ENCODE measurements around the gene FRMPD4.

Gene FRMPD4

DNA sequence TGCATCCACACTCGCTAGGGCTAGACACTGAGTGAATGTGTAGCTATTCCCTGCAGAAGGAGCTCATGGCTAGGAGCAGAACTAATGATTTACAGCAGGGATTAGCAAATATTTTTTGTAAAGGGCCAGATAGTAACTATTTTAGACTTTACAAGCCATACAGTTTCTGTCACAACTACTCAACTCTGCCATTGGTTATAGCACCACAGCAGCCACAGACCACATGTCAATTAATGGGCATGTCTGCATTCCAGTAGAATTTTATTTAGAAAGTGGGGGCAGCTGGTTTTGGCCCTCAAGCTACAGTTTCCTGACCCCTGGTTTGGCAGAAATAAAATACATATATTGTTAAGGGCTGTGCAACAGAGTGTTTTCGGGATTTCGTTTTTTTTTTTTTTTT is 192.6 kb downstream of the FRMPD4 start:
- Histone ChIP-seq H3K9me3 (ENCODE audit: low read length) (no peaks in the 10 kb centered on the region), H3K4me2 (ENCODE audit: low read length) (no peak overlapping the region), H3K36me3 (ENCODE audit: insufficient read depth, low read length) (no peaks in the 10 kb centered on the region), H3F3A (ENCODE audit: insufficient read depth, low read length) (no peaks in the 10 kb centered on the region), H3K9me2 (ENCODE audit: low read depth, low read length) (no peaks in the 10 kb centered on the region), H4K20me1 (ENCODE audit: insufficient read depth, low read length) (no peaks in the 10 kb centered on the region), H3K9ac (ENCODE audit: low read length) (no peak overlapping the region), H3K27ac (ENCODE audit: low read depth, low read length, poor library complexity, severe bottlenecking) (no peak overlapping the region), H3K79me2 (ENCODE audit: insufficient read depth, low read length) (no peaks in the 10 kb centered on the region), H3K27me3 (ENCODE audit: insufficient read depth, low read length) (no peaks in the 10 kb centered on the region), H3K4me3 (ENCODE audit: low read depth, low read length, poor library complexity, severe bottlenecking) (no peak overlapping the region), H3K4me1 (ENCODE audit: insufficient read depth, low read length, severe bottlenecking) (no peaks in the 10 kb centered on the region), H2AFZ (ENCODE audit: low read length) (no peak overlapping the region)
- TF ChIP-seq EZH2 (IDR thresholded peaks at IDR 0.05; ENCODE audit: borderline replicate concordance, low read length), result no peak
- no peak for TF ChIP-seq CTCF (IDR thresholded peaks at IDR 0.05; ENCODE audit: low read length)

DNA sequence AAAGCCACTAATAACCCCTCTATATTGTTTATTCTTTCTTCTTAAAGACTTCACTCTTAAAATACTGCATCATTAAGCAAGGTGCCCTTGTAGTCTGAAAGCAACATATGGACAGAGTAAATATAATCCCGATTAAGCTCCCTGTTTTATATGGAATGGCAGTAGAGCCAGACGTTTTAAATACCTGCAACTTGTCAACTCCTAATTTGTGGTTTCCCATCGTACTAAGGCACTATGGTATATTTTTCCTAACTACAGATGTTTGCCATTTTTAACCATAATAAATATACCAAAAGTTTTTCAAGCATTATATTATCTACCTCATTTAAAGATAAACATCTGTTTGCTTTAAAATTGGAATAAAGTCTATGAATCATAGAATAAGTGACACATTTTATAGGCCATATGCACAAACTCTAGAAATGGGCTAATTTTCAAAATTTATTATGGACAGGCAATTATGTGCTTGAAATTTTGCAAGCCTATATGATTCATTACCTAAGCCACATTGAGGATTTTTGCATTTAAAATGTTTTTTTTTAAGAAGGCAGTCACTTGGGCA is 194.6 kb downstream of the FRMPD4 start:
- TF ChIP-seq EZH2 (IDR thresholded peaks at IDR 0.05; ENCODE audit: borderline replicate concordance, low read length) (no peak), CTCF (IDR thresholded peaks at IDR 0.05; ENCODE audit: low read length) (no peak)
- H3K9me2 ChIP-seq (ENCODE audit: low read depth, low read length), result no peaks in the 10 kb centered on the region
- H4K20me1 ChIP-seq (ENCODE audit: insufficient read depth, low read length), result no peaks in the 10 kb centered on the region
- H3K4me2 ChIP-seq (ENCODE audit: low read length), result no peak overlapping the region
- H3K79me2 ChIP-seq (ENCODE audit: insufficient read depth, low read length), result no peaks in the 10 kb centered on the region
- no peaks in the 10 kb centered on the region for H3K36me3 ChIP-seq (ENCODE audit: insufficient read depth, low read length)
- no peak overlapping the region for H3K27ac ChIP-seq (ENCODE audit: low read depth, low read length, poor library complexity, severe bottlenecking)
- no peaks in the 10 kb centered on the region for H3K4me1 ChIP-seq (ENCODE audit: insufficient read depth, low read length, severe bottlenecking)
- H3K27me3 ChIP-seq (ENCODE audit: insufficient read depth, low read length), result no peaks in the 10 kb centered on the region
- no peaks in the 10 kb centered on the region for H3F3A ChIP-seq (ENCODE audit: insufficient read depth, low read length)
- H3K9ac ChIP-seq (ENCODE audit: low read length), result no peak overlapping the region
- H3K9me3 ChIP-seq (ENCODE audit: low read length), result no peaks in the 10 kb centered on the region
- H3K4me3 ChIP-seq (ENCODE audit: low read depth, low read length, poor library complexity, severe bottlenecking), result no peak overlapping the region
- no peak overlapping the region for H2AFZ ChIP-seq (ENCODE audit: low read length)

DNA sequence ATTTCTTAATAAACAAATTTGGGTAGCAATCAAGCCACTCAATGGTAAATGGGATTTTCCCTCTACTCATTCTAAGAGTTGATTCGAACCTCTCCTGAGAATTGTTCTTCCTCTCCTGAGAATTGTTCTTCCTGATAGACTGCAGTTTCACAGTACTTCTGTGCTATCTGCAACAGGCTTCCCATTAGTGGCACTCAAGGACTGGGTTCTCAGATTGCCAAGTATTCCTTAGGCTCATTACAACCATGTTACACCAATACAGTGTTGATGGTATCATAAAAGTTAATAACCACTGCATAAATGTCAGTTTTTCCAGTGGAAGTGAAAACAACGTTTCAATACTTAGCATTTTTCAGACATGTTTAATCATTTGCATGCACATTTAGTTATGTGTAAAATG is 201.6 kb downstream of the FRMPD4 start:
- H2AFZ ChIP-seq (ENCODE audit: low read length), result no peak overlapping the region
- no peak for TF ChIP-seq CTCF (IDR thresholded peaks at IDR 0.05; ENCODE audit: low read length)
- TF ChIP-seq EZH2 (IDR thresholded peaks at IDR 0.05; ENCODE audit: borderline replicate concordance, low read length), result no peak
- H3K9me3 ChIP-seq (ENCODE audit: low read length), result no peaks in the 10 kb centered on the region
- no peaks in the 10 kb centered on the region for H3K79me2 ChIP-seq (ENCODE audit: insufficient read depth, low read length)
- no peaks in the 10 kb centered on the region for H3K4me1 ChIP-seq (ENCODE audit: insufficient read depth, low read length, severe bottlenecking)
- H3K4me3 ChIP-seq (ENCODE audit: low read depth, low read length, poor library complexity, severe bottlenecking), result no peak overlapping the region
- no peaks in the 10 kb centered on the region for H3K36me3 ChIP-seq (ENCODE audit: insufficient read depth, low read length)
- H3K27me3 ChIP-seq (ENCODE audit: insufficient read depth, low read length), result no peaks in the 10 kb centered on the region
- no peaks in the 10 kb centered on the region for H3F3A ChIP-seq (ENCODE audit: insufficient read depth, low read length)
- H3K27ac ChIP-seq (ENCODE audit: low read depth, low read length, poor library complexity, severe bottlenecking), result no peak overlapping the region
- H3K9ac ChIP-seq (ENCODE audit: low read length), result no peak overlapping the region
- no peaks in the 10 kb centered on the region for H4K20me1 ChIP-seq (ENCODE audit: insufficient read depth, low read length)
- H3K9me2 ChIP-seq (ENCODE audit: low read depth, low read length), result no peaks in the 10 kb centered on the region
- H3K4me2 ChIP-seq (ENCODE audit: low read length), result no peak overlapping the region
